WERI-Rb-1 (cell line): Measurements from ENCODE around the gene RRP1.

Experiments used
- DNase-seq: peaks from one replicate; pipeline ENCODE4 v3.0.0-alpha.2; 2020
- H3K27ac ChIP-seq: fragments of 250-450 bp; sonication (Bioruptor Pico); 2 replicates; pipeline ENCODE4 v1.5.1; 2020; ENCODE audit warnings: mild to moderate bottlenecking, moderate library complexity
- H3K27me3 ChIP-seq: fragments of 250-450 bp; sonication (Bioruptor Pico); 2 replicates; pipeline ENCODE4 v1.5.1; 2021; ENCODE audit warnings: mild to moderate bottlenecking, low read depth, moderate library complexity; ENCODE audit not compliant: insufficient read depth, severe bottlenecking
- H3K36me3 ChIP-seq: fragments of 250-450 bp; sonication (Bioruptor Pico); 2 replicates; pipeline ENCODE4 v1.5.1; 2020; ENCODE audit warnings: mild to moderate bottlenecking, moderate library complexity
- H3K4me3 ChIP-seq: 2 replicates; pipeline ENCODE4 v1.5.1; 2011; ENCODE audit warnings: low read depth, mild to moderate bottlenecking, control low read depth, low read length
- H3K9me3 ChIP-seq: fragments of 250-450 bp; sonication (Bioruptor Pico); 2 replicates; pipeline ENCODE4 v1.5.1; 2021; ENCODE audit warnings: mild to moderate bottlenecking, moderate library complexity; ENCODE audit not compliant: severe bottlenecking
- CTCF ChIP-seq: IDR thresholded peaks from 2 replicates; pipeline ENCODE4 v1.5.1; 2011; ENCODE audit warnings: low read depth, mild to moderate bottlenecking, control low read depth, inconsistent platforms, low read length

Gene RRP1

GRCh38 chr21:43812957-43813655, 23.7 kb downstream of the RRP1 start:
- H3K9me3 ChIP-seq, result no peaks in the 10 kb centered on the region
- no peak overlapping the region for H3K4me3 ChIP-seq
- DNase-seq, result peak; percentile 46
- H3K27me3 ChIP-seq, result no peaks in the 10 kb centered on the region
- no peak overlapping the region for H3K27ac ChIP-seq
- no peak for TF ChIP-seq CTCF
- no peaks in the 10 kb centered on the region; the same call in 1 of the 2 replicates for H3K36me3 ChIP-seq

- no peaks in the 10 kb centered on the region for H3K9me3 ChIP-seq
- no peaks in the 10 kb centered on the region for H3K27me3 ChIP-seq
- no peak overlapping the region for H3K27ac ChIP-seq
- no peak for TF ChIP-seq CTCF
- H3K4me3 ChIP-seq, result no peak overlapping the region
- H3K36me3 ChIP-seq, result no peaks in the 10 kb centered on the region; the same call in 1 of the 2 replicates
- DNase-seq, result no peak
Measured at GRCh38 chr21:43813656-43813980, 24.2 kb downstream of the RRP1 start.

GRCh38 chr21:43814215-43815106, 25.1 kb downstream of the RRP1 start:
- Histone ChIP-seq H3K36me3 (no peaks in the 10 kb centered on the region), H3K27me3 (no peaks in the 10 kb centered on the region), H3K9me3 (no peaks in the 10 kb centered on the region), H3K4me3 (no peak overlapping the region), H3K27ac (no peak overlapping the region)
- no peak for TF ChIP-seq CTCF
- no peak for DNase-seq

- no peaks in the 10 kb centered on the region for H3K36me3 ChIP-seq
- no peak for DNase-seq
- H3K27me3 ChIP-seq, result no peaks in the 10 kb centered on the region
- H3K9me3 ChIP-seq, result no peaks in the 10 kb centered on the region
- H3K4me3 ChIP-seq, result no peak overlapping the region
- TF ChIP-seq CTCF, result no peak
- no peak overlapping the region for H3K27ac ChIP-seq
Measured at GRCh38 chr21:43815107-43815613, 25.8 kb downstream of the RRP1 start.

- Histone ChIP-seq H3K9me3 (no peaks in the 10 kb centered on the region), H3K27me3 (no peaks in the 10 kb centered on the region), H3K27ac (peak overlapping the region; percentile 15; the same call in 1 of the 2 replicates), H3K36me3 (no peaks in the 10 kb centered on the region), H3K4me3 (no peak overlapping the region)
- TF ChIP-seq CTCF, result no peak
- no peak for DNase-seq
Measured at GRCh38 chr21:43815991-43816390, 26.6 kb downstream of the RRP1 start.
